Skeletal muscle cell (primary cell): Measurements from ENCODE around the gene DHRS1.

Source experiments
- DNase-seq: peaks from one replicate; pipeline ENCODE4 v3.0.0-alpha.2; 2010; ENCODE audit warnings: low read depth
- H3K4me3 ChIP-seq: 2 replicates; pipeline ENCODE4 v1.5.1; 2011; ENCODE audit warnings: low read depth, mild to moderate bottlenecking, control low read depth, low read length, moderate library complexity

The DHRS1 gene

DNA sequence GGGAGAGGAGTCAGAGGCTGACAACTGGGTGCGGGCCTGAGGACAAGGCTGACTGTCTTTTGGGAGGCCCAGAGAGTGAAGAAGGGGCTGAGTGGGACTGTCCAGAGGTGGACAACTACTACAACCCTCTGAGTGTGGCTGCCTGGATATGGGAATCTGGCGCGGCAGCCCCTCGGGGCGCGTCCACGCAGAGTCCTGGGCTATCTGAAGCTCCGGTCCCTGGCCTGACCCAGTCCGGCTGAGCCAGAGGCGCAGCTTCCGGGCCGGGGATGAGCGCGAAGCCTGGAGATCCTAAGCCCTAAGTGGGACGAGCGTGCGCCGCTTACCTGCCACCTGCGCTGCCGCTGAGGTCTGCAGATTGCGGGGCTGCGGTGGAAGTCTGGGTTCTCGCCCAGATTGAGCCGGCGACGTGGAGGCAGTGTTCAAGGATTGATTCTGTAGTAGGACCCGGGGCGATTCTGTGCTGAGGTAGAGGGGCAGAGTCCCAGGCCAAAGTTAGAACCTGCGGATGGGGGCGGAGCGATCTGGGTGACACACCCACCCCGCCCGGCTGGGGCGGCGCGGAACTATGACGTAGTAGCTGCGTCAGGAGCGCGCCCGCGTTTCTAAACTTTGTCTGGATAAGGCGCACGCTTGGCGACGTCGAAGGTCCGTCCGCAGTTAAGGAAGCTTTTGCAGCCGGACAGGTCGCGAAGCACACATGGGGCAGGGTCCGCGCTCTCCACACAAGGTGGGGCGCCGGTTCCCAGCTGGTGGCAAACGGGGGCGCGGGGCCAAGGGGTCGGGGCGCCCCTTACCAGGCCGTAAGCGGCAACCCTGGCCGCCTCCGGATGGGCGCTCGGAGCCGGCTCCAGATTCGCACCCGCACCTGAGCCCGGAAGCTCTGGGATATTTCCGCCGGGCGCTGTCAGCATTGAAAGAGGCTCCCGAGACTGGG lies at the start of gene DHRS1, which contains the start of gene NOP9:
TSS of gene DHRS1 (minus strand) at position 526 of the 937 bp plus-strand sequence. CDS start 674 bp downstream, outside the sequence.
TSS of gene NOP9 (plus strand) at position 596 of the 937 bp plus-strand sequence. CDS start at position 701, 105 bp downstream.
- peak; percentile 41 for DNase-seq
- H3K4me3 ChIP-seq = peak within 1 kb of the TSS; percentile 90

DNA sequence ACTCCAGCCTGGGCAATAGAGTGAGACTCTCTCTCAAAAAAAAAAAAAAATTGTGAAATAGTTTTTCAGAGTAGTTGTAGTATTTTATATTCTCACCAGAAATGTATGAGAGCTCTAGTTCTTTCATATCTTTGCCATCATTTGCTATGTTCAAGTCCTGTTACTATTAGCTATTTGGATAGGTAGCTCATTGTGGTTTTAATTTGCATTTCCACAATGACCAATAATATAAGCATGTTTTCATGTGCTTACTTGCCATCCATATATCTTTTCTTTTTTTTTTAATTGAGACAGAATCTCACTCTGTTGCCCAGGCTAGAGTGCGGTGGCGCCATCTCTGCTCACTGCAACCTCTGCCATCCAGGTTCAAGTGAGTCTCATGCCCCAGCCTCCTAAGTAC lies 48.6 kb upstream of the DHRS1 start:
- no peak for DNase-seq

DNA sequence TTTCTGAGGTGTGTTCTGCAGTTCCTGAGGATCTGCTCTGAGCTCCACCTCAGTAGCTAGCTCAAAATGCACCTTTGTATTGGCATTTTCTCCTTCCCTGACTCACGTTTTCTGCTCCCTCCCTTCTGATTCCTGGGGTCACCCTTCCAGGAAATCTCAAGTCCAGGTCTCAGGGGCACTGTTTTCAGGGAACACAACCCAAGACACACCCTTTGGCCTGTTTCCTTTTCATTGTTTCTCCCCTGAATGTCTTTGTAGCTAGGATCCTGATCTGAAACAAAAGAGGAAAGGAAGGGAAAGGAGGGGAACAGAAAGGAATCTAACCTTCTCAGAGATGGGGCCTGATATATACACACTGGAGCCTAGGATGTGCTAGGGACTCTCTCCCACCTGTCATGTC lies 47.6 kb upstream of the DHRS1 start:
- H3K4me3 ChIP-seq = no peak overlapping the region

More for the DNA sequence above, 48.6 kb upstream of the DHRS1 start:
- no peak overlapping the region for H3K4me3 ChIP-seq

DNA sequence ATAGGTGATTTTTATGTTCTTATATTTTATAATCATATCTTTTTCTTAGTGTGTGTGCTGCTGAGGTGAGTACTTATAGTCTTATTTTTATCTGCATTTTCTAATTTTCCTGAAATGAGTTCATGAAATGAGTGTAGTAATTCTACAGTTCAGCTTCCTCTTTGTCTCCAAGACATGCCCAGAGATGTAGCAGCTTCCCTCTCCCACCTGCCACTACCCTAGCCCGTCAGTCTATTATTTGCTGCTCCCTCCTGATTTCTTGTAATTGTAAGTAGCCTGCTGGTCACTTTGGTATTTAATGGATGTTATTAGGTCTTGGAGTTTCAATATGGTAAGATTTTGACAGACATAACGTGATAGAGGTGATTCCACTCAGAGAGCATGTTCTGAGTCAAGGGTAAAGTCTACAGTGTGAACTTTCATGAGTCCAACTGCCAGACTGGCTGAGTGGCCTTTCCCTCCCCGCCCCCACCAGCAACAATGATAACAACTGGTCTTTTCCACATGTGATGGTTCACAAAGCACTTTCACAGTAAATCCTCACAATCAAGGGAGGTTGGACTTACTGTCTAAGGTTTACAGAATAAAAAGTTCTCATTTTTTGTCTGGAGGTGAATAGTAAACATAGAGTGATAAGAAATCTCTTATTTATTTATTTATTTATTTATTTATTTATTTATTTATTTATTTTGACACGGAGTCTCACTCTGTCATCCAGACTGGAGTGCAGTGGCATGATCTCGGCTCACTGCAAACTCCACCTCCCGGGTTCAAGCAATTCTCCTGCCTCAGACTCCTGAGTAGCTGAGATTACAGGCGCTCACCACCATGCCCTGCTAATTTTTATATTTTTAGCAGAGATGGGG lies 44.4 kb upstream of the DHRS1 start:
- no peak overlapping the region for H3K4me3 ChIP-seq
- DNase-seq = no peak

More for the DNA sequence above, 47.6 kb upstream of the DHRS1 start:
- DNase-seq = no peak

DNA sequence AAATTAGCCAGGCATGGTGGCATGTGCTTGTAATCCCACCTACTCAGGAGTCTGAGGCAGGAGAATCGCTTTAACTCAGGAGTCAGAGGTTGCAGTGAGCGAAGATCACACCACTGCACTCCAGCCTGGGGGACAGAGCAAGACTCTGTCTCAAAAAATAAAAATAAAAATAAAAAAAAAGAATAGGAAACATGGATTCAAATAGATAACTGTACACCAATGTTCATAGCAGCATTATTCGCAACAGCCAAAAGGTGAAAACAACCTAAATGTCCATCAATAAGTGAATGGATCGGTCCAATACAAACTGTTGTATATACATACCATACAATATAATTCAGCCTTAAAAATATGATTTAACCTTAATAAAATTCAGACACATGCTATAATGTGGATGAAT lies 43.3 kb upstream of the DHRS1 start:
- H3K4me3 ChIP-seq = no peak overlapping the region
- DNase-seq = no peak

DNA sequence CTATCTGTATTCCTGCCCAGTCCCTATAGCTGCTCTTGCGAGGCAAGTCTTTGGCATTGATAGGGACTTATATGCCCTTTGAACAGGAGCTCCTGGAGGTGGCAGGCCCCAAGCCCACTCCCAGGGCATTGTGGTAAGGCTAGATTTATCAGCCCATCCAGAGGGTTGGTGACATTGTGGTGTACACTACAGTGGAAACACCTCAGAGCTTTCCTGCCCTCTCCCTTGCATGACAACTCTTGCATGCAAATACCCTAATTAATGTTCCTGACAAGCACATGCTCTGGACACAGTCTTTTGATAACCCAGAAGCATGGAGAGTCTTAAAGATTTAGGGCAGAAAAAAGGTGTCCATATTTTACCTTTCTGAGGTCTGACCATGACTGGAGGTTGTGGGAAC lies 41.0 kb upstream of the DHRS1 start:
- H3K4me3 ChIP-seq = no peak overlapping the region
- DNase-seq = no peak

DNA sequence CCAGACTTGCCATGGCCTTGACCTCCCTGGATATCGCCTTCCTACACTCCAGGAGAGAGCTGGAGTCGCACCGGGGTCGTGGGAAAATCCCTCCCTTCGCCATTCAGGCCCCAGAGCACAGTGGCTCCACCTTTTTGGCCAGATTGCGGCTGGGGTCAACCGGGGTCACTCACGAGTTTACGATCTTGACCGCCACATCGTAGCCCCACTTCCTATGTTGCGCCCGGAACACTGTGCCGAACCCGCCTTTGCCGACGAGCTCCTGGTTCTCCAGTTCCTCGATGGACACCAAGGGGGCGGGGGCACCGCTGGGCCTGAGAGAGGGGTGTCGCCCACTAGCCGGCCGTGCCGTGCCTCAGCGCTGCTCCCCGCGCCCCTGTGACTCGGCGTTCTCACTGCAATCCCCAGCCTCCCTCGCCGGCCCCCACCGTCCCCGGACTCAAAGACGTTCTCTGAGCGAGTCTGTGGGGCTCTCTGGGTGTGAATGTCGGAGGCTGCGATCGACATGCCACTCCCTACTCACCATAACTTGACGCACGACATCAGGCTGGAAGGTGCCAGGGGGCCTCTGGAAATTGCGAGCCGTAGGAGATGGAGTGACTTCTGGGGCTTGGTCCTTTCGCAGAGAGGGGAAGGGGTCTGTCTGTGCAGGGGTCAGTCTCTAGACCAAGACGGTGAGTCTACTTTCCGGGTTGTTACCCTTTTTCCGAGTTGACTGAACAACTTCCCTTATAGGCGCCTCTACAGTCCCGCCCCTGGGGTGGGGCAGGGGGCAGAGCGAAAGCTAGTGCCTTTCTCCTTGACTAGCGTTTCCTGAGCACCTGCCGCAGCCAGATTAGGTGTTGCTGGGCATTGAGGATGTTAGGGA lies 39.9 kb upstream of the DHRS1 start, which contains the start of gene RIPK3:
TSS of gene RIPK3 (minus strand) at position 708 of the 868 bp plus-strand sequence. CDS start at position 543, 165 bp downstream.
- H3K4me3 ChIP-seq = peak within 1 kb of the TSS; percentile 12
- DNase-seq = no peak

DNA sequence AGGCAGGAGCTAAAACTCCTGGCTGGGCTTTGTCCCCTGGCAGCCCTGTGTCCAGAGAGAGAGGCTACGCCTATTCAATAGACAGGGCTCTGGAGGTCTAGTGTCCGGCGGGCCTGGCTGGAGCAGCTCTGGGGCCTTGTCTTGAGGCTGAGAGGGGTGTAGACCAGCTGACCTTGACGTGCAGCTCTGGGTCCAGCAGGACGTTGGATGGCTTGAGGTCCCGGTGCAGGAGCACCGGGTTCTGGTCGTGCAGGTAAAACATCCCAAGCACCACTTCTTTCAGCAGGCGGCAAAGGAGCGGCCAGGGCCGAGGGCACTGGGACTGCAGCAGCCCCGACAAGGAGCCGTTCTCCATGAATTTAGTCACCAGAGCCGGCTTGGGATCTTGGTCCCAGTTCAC lies 39.3 kb upstream of the DHRS1 start:
- H3K4me3 ChIP-seq = no peak overlapping the region
- no peak for DNase-seq

DNA sequence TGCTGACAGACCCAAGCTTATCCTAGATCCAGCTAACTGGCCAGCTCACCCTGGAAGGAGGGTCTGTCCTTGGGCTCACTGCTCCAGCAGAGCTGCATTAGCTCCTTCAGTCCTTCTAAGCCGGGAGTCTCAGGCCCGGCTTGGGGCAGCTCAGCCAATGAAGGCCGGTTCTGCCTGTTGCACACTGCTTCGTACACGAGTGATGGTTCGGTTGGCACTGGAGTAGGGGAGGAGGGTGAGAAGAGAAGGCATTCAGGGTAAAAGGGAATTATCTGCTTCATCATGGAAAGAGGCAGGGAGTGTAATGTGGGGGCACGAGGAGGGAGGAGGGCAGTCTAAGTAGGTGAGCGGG lies 38.2 kb upstream of the DHRS1 start:
- no peak for DNase-seq
- no peak overlapping the region for H3K4me3 ChIP-seq

DNA sequence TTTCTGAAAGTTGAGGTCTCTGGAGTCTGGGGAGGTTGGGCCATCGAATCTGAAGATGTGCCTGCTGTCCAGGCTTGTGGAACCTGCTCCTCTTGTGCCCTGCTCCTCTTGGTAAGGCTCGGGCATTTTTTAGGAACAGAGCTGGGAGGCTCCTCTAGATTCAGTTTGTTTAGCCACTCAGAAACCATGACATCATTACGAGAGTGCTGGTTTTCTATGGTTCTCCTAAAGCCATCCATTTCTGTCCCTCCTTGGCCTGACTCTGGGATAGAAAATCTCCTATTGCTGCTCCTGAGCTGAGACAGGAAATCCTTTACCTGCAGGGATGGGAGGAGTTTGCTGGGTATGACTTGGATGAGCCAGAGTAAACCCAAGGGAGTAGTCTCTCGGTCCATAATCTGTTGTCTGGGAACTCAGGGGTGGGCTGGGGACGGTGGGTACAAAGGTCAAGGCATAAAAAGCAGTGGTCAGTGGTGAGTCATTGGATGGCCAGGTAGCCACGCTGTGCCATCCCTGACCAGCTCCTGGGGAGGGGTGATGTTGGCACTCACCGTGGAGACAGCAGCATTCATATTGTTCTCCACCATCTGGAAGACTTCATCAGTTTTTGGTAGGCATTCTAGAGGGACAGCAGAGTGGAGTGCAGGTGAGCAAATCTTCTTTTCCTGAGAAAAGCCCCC lies 37.7 kb upstream of the DHRS1 start:
- DNase-seq = no peak
- H3K4me3 ChIP-seq = no peak overlapping the region

DNA sequence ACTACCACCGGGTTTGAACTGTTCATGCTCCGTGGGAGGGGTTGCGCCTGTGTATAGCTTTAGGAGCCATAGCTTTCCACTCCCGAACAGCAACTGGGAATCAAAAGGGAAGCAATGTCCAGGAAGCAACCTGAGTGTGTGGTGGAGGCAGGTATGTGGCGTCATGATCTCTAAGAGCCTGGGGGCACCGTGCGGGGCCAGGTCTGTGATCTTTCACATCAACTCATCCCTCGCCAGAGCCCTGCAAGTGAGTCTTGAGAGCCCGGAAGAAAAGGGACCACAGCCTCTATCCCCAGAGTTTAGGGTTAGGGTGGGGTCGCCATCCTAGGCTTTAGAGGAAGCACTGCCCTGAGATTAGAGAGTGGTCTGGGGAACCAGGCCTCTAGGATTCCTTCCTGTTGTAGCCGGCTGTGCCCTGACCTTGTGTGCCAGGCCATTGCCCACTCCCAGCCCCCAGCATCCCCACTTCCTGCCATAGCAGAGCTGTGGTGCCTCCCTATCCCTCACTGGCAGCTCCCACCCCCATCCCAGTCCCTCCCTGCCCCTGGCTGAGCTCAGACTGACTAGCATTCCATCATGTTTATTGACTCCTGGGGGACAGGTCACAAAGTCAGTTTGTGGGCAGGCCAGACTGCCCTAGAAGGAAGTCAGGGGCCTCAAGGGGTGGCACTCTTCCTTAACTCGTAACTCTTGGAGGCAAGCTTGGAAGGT lies 36.0 kb upstream of the DHRS1 start:
- DNase-seq = no peak
- H3K4me3 ChIP-seq = no peak overlapping the region

DNA sequence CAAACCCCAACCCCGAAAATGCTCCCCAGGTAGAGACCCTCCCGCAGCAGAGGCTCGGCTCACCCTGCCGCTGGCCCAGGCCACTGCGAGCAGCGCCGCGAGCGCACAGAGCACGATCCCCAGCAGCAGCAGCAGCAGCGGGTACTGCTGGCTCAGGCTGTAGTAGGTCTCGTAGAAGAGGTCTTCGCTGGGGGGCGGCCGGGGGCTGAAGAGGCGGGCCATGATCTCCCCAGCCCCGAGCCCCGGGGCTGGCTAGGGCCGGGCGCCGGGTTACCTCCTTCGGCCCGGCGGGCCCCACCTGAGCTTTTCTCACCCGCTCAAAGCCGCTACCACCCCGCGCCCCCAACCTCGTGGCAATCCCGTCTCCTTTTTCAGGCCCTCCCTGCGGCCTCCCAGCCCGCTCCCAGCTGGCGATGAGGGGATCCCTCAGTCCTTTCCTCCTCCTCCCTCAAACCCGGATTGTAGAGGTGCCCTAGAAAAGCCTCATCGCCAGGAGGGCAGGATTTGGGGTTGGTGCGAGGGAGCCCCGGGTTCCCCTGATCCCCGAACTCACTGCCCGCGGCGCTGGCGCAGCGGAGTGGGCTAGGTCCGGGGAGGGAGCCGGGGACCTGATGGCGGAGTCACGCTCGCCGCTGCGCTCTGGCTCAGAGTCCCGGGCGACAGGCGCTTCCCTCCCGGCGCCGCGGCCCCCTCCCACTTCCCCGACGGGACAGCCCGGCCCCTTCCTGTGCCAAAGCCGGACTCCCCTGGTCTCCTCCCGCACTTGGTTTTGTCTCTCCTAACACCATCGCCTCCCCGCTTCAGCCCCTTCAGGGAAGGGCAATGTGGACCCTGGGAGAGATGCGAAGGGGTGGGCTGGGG lies 35.1 kb upstream of the DHRS1 start, which contains the start of gene ADCY4:
TSS of gene ADCY4 (minus strand) at position 641 of the 861 bp plus-strand sequence. CDS start at position 222, 419 bp downstream.
- H3K4me3 ChIP-seq = peak within 1 kb of the TSS; percentile 33
- no peak for DNase-seq

DNA sequence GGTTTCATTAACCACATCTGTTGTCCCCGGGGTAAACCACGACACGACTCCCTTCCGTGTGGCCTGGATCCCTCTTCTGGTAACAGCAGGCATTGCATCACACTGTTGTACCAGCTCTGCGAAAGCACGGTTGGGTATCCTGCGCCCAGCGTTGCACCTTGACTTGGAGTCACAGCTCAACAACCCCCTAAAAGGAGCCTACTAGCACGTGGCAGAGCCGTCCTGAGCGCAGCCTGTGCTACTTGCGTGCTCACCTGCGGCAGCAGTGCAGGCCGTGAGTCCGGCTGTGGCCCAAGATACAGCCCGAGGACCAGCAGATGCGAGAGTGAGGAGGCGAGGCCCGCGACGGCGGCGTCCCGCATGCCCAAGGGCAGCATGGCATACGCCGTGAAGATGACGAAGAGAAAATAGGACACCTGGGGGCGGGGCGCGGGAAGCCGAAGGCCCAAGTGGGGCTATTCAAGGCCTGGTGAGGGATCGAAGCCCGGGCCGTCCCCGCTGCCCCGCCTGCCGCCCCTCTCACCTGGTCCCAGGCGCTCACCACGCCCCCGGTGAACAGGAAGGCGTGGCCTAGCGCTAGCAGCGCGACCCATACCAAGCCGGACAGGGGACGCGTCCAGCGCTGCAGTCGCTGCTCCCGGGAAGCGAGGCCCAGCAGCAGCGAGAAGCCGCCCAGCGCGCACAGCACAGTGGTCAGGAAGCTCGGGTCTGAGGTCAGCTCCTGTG lies 32.9 kb upstream of the DHRS1 start:
- DNase-seq = no peak
- H3K4me3 ChIP-seq = peak overlapping the region; percentile 33

DNA sequence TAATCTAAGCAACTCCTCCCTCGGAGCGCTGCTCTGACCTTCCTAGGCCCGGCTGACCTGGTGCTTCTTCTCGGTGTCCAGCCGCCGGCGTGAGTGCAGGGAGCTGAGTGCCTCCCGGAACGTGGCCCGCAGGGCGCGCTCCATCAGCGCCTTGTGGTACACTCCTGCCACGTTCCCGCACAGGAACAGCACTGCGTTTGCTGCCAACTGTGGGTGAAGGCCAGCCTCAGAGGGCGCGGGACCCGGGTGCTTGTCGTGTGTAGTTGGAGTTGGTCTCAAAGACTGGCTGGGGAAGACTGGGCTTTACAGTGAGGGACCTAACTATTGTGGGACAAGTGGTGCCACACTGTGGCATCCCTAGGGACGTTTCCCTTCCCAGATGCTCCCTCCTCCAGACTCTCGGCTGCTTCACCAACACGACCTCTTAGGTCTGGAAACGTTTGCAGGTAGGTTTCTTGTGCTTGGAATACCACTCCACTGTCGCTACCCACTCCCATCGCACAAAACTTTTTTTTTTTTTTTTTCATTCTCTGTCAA lies 32.2 kb upstream of the DHRS1 start:
- no peak overlapping the region for H3K4me3 ChIP-seq
- no peak for DNase-seq

DNA sequence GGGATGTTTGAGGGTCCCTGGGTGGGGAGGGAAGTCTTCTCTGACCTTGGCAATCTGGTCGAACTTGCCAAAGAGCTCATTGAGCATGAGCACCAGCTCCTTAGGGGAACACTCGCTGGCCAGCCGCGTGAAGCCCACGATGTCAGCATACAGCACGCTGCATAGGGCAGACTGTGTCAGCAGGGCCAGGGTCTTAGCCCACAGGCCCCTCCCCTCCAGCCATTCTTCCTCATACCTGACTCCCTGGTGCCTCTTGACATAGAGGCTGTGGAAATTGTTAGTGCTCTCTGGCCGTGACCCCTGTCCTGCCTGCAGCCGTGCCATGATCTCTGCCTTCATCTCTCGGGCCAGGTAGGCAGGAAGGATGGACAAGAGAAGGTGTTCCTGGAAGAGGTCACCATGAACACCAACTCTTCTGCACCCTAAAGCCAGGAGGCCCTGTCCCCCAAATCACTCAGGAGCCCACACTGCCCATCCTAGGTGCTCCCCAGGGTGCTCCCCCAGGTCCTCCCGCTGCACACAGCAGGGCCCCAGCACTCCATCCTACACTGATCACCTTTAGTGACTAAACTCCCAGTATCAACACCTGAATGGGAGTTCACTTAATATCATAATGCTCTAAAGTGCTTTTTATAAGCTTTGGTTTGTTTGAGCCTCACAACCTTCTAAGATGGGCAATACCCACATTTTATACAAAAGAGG lies 31.5 kb upstream of the DHRS1 start:
- no peak overlapping the region for H3K4me3 ChIP-seq
- no peak for DNase-seq

DNA sequence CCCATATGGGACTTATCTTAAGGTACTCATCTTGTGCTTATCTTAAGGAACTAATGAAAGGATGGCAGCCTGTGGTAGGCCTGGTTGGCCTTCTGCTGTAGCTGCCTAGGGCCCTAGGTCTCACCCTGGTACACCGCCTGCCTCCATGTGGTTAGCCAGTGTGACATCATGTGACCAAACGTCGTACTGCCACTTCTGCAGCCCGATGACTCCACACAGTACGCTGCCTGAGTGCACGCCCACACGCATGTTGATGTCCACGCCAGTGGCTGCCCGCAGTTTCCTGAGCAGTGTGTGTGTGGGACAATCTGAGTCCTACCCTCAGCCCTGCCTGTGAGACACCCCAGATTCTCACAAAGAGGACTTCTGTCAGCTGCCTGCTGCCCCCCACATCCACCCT lies 30.2 kb upstream of the DHRS1 start:
- DNase-seq = no peak
- no peak overlapping the region for H3K4me3 ChIP-seq
